AG20443 (cell line): Measurements from ENCODE around the gene ADAMTSL1.

Source experiments
- DNase-seq: peaks from one replicate; pipeline ENCODE4 v3.0.0; 2012; ENCODE audit warnings: low spot score, mixed read lengths

Gene ADAMTSL1

GRCh38 chr9:18700714-18701113 is 226.8 kb downstream of the ADAMTSL1 start:
- DNase-seq, result no peak

- no peak for DNase-seq
Measured at GRCh38 chr9:18703151-18703900, 229.4 kb downstream of the ADAMTSL1 start.

GRCh38 chr9:18703901-18704379 is 230.0 kb downstream of the ADAMTSL1 start:
- DNase-seq, result no peak

GRCh38 chr9:18705796-18706392 is 231.9 kb downstream of the ADAMTSL1 start:
- DNase-seq, result no peak

- no peak for DNase-seq
Measured at GRCh38 chr9:18706648-18707047, 232.7 kb downstream of the ADAMTSL1 start.

- peak; percentile 32 for DNase-seq
Measured at GRCh38 chr9:18707061-18707461, 233.1 kb downstream of the ADAMTSL1 start.

- no peak for DNase-seq
Measured at GRCh38 chr9:18707489-18708205, 233.7 kb downstream of the ADAMTSL1 start.

GRCh38 chr9:18708429-18708828 is 234.5 kb downstream of the ADAMTSL1 start:
- no peak for DNase-seq

GRCh38 chr9:18710065-18710464 is 236.1 kb downstream of the ADAMTSL1 start:
- DNase-seq, result peak; percentile 80

- DNase-seq, result no peak
Measured at GRCh38 chr9:18717759-18718158, 243.8 kb downstream of the ADAMTSL1 start.

GRCh38 chr9:18718393-18718792 is 244.4 kb downstream of the ADAMTSL1 start:
- DNase-seq, result no peak

GRCh38 chr9:18718932-18719331 is 245.0 kb downstream of the ADAMTSL1 start:
- DNase-seq, result no peak

GRCh38 chr9:18720691-18721090 is 246.7 kb downstream of the ADAMTSL1 start:
- peak; percentile 71 for DNase-seq

GRCh38 chr9:18721267-18721994 is 247.5 kb downstream of the ADAMTSL1 start:
- peak; percentile 26 for DNase-seq

- no peak for DNase-seq
Measured at GRCh38 chr9:18721995-18722310, 248.0 kb downstream of the ADAMTSL1 start.

- DNase-seq, result no peak
Measured at GRCh38 chr9:18722882-18723281, 248.9 kb downstream of the ADAMTSL1 start.

- no peak for DNase-seq
Measured at GRCh38 chr9:18723366-18723765, 249.4 kb downstream of the ADAMTSL1 start.

GRCh38 chr9:18726546-18726945 is 252.6 kb downstream of the ADAMTSL1 start:
- DNase-seq, result peak; percentile 31

- no peak for DNase-seq
Measured at GRCh38 chr9:18727904-18728303, 254.0 kb downstream of the ADAMTSL1 start.

- no peak for DNase-seq
Measured at GRCh38 chr9:18728642-18729041, 254.7 kb downstream of the ADAMTSL1 start.

- no peak for DNase-seq
Measured at GRCh38 chr9:18730241-18730640, 256.3 kb downstream of the ADAMTSL1 start.

GRCh38 chr9:18739127-18739526 is 265.2 kb downstream of the ADAMTSL1 start:
- no peak for DNase-seq
